Neutrophil (primary cell): Measurements from ENCODE around the gene SULT1A1.

Experiments used
- H3K27ac ChIP-seq: fragments of 200-600 bp; sonication (generic); 2 replicates; pipeline ENCODE4 v1.5.1; 2016; ENCODE audit warnings: mild to moderate bottlenecking, moderate library complexity
- H3K27me3 ChIP-seq: fragments of 200-600 bp; sonication (generic); 2 replicates; pipeline ENCODE4 v1.6.0; 2016; ENCODE audit warnings: mild to moderate bottlenecking
- H3K36me3 ChIP-seq: fragments of 200-600 bp; sonication (generic); 2 replicates; pipeline ENCODE4 v1.5.1; 2017
- H3K4me1 ChIP-seq, 2 experiments: fragments of 200-600 bp in 1 of 2; sonication (generic) in 1 of 2; 1 replicate in 1 of 2; 2 replicates in 1 of 2; pipeline versions ENCODE4 v1.5.1 to v1.6.1; 2013 to 2016; ENCODE audit warnings: low read depth in 1 of 2, low read length in 1 of 2, mild to moderate bottlenecking in 1 of 2, moderate library complexity in 1 of 2; ENCODE audit not compliant: control insufficient read depth in 1 of 2, insufficient read depth in 1 of 2
- H3K4me3 ChIP-seq, 2 experiments: fragments of 200-600 bp in 1 of 2; sonication (generic) in 1 of 2; 1 replicate in 1 of 2; 2 replicates in 1 of 2; pipeline ENCODE4 v1.5.1; 2013 to 2016; ENCODE audit warnings: low read depth in 1 of 2, low read length in 1 of 2, mild to moderate bottlenecking in 1 of 2, moderate library complexity in 1 of 2
- H3K9me3 ChIP-seq: fragments of 200-600 bp; sonication (generic); 2 replicates; pipeline ENCODE4 v1.5.1; 2016
- TF ChIP-seq, protein P1 (sequence below): fragments of 200-600 bp; sonication (generic); IDR thresholded peaks from 2 replicates; pipeline ENCODE4 v1.5.1; 2016; ENCODE audit warnings: antibody characterized with exemption

Gene SULT1A1

DNA sequence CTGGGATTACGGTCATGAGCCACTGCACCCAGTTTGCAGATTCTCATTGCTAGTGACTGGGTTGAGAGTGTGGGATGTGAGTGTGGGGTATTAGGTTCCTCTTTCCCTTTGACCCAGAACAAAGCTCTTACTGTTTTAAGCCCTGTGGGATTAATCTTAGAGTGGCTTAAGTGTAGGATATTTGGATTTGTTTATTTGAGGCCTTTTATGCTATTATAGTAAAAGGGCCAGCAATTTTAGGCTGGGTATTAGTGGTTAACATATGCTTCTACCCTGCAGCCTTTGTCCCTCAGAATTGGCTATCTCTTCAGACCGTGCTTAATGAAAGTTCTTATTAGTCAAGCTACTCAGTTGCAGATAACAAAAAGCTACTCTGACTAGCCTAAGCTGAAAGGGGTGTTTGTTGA lies 52.9 kb downstream of the SULT1A1 start:
- TF ChIP-seq, protein P1, sequence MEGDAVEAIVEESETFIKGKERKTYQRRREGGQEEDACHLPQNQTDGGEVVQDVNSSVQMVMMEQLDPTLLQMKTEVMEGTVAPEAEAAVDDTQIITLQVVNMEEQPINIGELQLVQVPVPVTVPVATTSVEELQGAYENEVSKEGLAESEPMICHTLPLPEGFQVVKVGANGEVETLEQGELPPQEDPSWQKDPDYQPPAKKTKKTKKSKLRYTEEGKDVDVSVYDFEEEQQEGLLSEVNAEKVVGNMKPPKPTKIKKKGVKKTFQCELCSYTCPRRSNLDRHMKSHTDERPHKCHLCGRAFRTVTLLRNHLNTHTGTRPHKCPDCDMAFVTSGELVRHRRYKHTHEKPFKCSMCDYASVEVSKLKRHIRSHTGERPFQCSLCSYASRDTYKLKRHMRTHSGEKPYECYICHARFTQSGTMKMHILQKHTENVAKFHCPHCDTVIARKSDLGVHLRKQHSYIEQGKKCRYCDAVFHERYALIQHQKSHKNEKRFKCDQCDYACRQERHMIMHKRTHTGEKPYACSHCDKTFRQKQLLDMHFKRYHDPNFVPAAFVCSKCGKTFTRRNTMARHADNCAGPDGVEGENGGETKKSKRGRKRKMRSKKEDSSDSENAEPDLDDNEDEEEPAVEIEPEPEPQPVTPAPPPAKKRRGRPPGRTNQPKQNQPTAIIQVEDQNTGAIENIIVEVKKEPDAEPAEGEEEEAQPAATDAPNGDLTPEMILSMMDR: no peak
- Histone ChIP-seq H3K4me3 (no peak overlapping the region), H3K27me3 (no peaks in the 10 kb centered on the region), H3K9me3 (no peaks in the 10 kb centered on the region), H3K27ac (no peak overlapping the region), H3K4me1 (peaks cover 16 to 22% of the 10 kb centered on the region in 2 experiments), H3K36me3 (peaks cover 4% of the 10 kb centered on the region)

DNA sequence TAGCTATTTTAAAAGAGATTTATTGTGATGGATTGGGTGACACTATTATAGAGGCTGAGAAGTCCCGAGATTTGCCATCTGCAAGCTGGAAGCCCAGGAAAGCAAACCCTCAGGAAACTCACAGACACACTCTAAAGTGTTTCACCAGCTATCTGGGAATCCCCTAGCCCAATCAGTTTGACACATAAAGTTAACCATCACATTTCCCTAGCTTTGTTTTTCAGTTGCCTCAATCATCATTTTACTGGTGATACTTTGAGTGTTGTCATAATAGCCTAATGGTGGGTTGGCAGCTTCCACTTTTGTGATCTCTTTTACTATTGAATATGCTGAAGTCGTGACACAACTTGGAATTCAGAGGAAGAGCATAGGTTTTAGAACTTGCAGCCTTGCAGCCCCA lies 54.3 kb downstream of the SULT1A1 start:
- Histone ChIP-seq H3K9me3 (no peaks in the 10 kb centered on the region), H3K4me1 (peaks cover 16 to 22% of the 10 kb centered on the region in 2 experiments), H3K27me3 (no peaks in the 10 kb centered on the region), H3K4me3 (no peak overlapping the region), H3K36me3 (peaks cover 4% of the 10 kb centered on the region), H3K27ac (no peak overlapping the region)
- TF ChIP-seq, protein P1: no peak
